Dendritic cell treated with granulocyte-macrophage colony-stimulating factor and Interleukin-4, amounts not matched to agents 40 ng/mL and 50 ng/mL, for 4 days (primary cell): Measurements from ENCODE around the gene CENPP.

Experiments used
- H3K27ac Mint-ChIP-seq: one replicate; pipeline ENCODE4 v1.8.0; 2022; ENCODE audit warnings: mild to moderate bottlenecking, mixed read lengths
- H3K27me3 Mint-ChIP-seq: one replicate; pipeline ENCODE4 v1.8.0; 2022; ENCODE audit warnings: mild to moderate bottlenecking, mixed read lengths
- H3K36me3 Mint-ChIP-seq: one replicate; pipeline ENCODE4 v1.8.0; 2022; ENCODE audit warnings: low read depth, mixed read lengths
- H3K4me1 Mint-ChIP-seq: one replicate; pipeline ENCODE4 v1.8.0; 2022; ENCODE audit warnings: low read depth, mixed read lengths
- H3K4me3 Mint-ChIP-seq: one replicate; pipeline ENCODE4 v1.8.0; 2022; ENCODE audit warnings: mild to moderate bottlenecking, moderate library complexity, mixed read lengths
- H3K9me3 Mint-ChIP-seq: one replicate; pipeline ENCODE4 v1.8.0; 2022; ENCODE audit warnings: mixed read lengths
- intact Hi-C: fragments of 100-400 bp; cut with micrococcal nuclease; formaldehyde crosslinking; loops from one replicate; pipeline ENCODE4 v1.15.0; 2022

Gene CENPP

GRCh38 chr9:92328225-92328624 lies 2.5 kb downstream of the CENPP start:
- Mint-ChIP-seq H3K9me3 (no peaks in the 10 kb centered on the region), H3K36me3 (peaks cover 20% of the 10 kb centered on the region), H3K27me3 (no peaks in the 10 kb centered on the region), H3K27ac (no peak overlapping the region), H3K4me1 (peaks cover 22% of the 10 kb centered on the region), H3K4me3 (no peak overlapping the region)
- intact Hi-C loops: loop anchor here (5.0 kb wide), 2 partner anchors 109 to 304 kb away; no protein-coding TSS in a partner anchor

GRCh38 chr9:92332577-92333281 lies 7.0 kb downstream of the CENPP start:
- Mint-ChIP-seq H3K4me3 (no peak overlapping the region), H3K4me1 (no peaks in the 10 kb centered on the region), H3K27me3 (no peaks in the 10 kb centered on the region), H3K27ac (no peak overlapping the region), H3K9me3 (no peaks in the 10 kb centered on the region), H3K36me3 (peaks cover 6% of the 10 kb centered on the region)
- intact Hi-C loops: no loop called here

GRCh38 chr9:92333282-92333634 lies 7.5 kb downstream of the CENPP start:
- H3K4me1 Mint-ChIP-seq: no peaks in the 10 kb centered on the region
- no peaks in the 10 kb centered on the region for H3K9me3 Mint-ChIP-seq
- no peak overlapping the region for H3K27ac Mint-ChIP-seq

GRCh38 chr9:92341578-92341977 lies 15.8 kb downstream of the CENPP start:
- no peaks in the 10 kb centered on the region for H3K4me1 Mint-ChIP-seq
- H3K27ac Mint-ChIP-seq: no peak overlapping the region
- no peaks in the 10 kb centered on the region for H3K27me3 Mint-ChIP-seq
- no peaks in the 10 kb centered on the region for H3K9me3 Mint-ChIP-seq
- no peak overlapping the region for H3K4me3 Mint-ChIP-seq
- intact Hi-C loops: loop anchor here (5.0 kb wide), 1 partner anchor 96 kb away; no protein-coding TSS in a partner anchor
- peaks cover 19% of the 10 kb centered on the region for H3K36me3 Mint-ChIP-seq

More at GRCh38 chr9:92333282-92333634, 7.5 kb downstream of the CENPP start:
- H3K4me3 Mint-ChIP-seq: no peak overlapping the region
- H3K36me3 Mint-ChIP-seq: peaks cover 6% of the 10 kb centered on the region
- H3K27me3 Mint-ChIP-seq: no peaks in the 10 kb centered on the region
- intact Hi-C loops: no loop called here

GRCh38 chr9:92342825-92343488 lies 17.2 kb downstream of the CENPP start:
- Mint-ChIP-seq H3K4me1 (no peaks in the 10 kb centered on the region), H3K9me3 (no peaks in the 10 kb centered on the region), H3K27ac (no peak overlapping the region), H3K27me3 (no peaks in the 10 kb centered on the region), H3K36me3 (peaks cover 21% of the 10 kb centered on the region), H3K4me3 (no peak overlapping the region)
- intact Hi-C loops: loop anchor here (1.0 to 5.0 kb wide), 2 partner anchors 94 to 291 kb away; no protein-coding TSS in a partner anchor

- Mint-ChIP-seq H3K36me3 (peaks cover 23% of the 10 kb centered on the region), H3K4me1 (no peaks in the 10 kb centered on the region), H3K27ac (no peak overlapping the region), H3K9me3 (no peaks in the 10 kb centered on the region), H3K27me3 (no peaks in the 10 kb centered on the region), H3K4me3 (no peak overlapping the region)
- intact Hi-C loops: no loop called here
Observed at GRCh38 chr9:92345582-92345981, 19.8 kb downstream of the CENPP start.

GRCh38 chr9:92349771-92350739 lies 24.3 kb downstream of the CENPP start:
- Mint-ChIP-seq H3K36me3 (peaks cover 13% of the 10 kb centered on the region), H3K4me3 (no peak overlapping the region), H3K9me3 (peaks cover 9% of the 10 kb centered on the region), H3K4me1 (peaks cover 13% of the 10 kb centered on the region), H3K27me3 (no peaks in the 10 kb centered on the region), H3K27ac (no peak overlapping the region)
- intact Hi-C loops: no loop called here

- Mint-ChIP-seq H3K9me3 (peaks cover 12% of the 10 kb centered on the region), H3K36me3 (peaks cover 13% of the 10 kb centered on the region), H3K27me3 (no peaks in the 10 kb centered on the region), H3K4me3 (no peak overlapping the region), H3K27ac (no peak overlapping the region), H3K4me1 (peaks cover 13% of the 10 kb centered on the region)
- intact Hi-C loops: no loop called here
Observed at GRCh38 chr9:92350740-92351133, 25.0 kb downstream of the CENPP start.

GRCh38 chr9:92353051-92353450 lies 27.3 kb downstream of the CENPP start:
- peaks cover 20% of the 10 kb centered on the region for H3K36me3 Mint-ChIP-seq
- peak overlapping the region; percentile 82 for H3K27ac Mint-ChIP-seq
- intact Hi-C loops: no loop called here
- H3K4me1 Mint-ChIP-seq: peaks cover 13% of the 10 kb centered on the region
- H3K4me3 Mint-ChIP-seq: peak overlapping the region; percentile 39
- peaks cover 22% of the 10 kb centered on the region for H3K9me3 Mint-ChIP-seq
- H3K27me3 Mint-ChIP-seq: no peaks in the 10 kb centered on the region

- intact Hi-C loops: no loop called here
- H3K4me1 Mint-ChIP-seq: peaks cover 12% of the 10 kb centered on the region
- peaks cover 11% of the 10 kb centered on the region for H3K36me3 Mint-ChIP-seq
- H3K27me3 Mint-ChIP-seq: no peaks in the 10 kb centered on the region
- H3K4me3 Mint-ChIP-seq: no peak overlapping the region
- peak overlapping the region; percentile 57 for H3K27ac Mint-ChIP-seq
- peaks cover 20% of the 10 kb centered on the region for H3K9me3 Mint-ChIP-seq
Observed at GRCh38 chr9:92359394-92359995, 33.7 kb downstream of the CENPP start.

- H3K27me3 Mint-ChIP-seq: no peaks in the 10 kb centered on the region
- intact Hi-C loops: no loop called here
- no peak overlapping the region for H3K4me3 Mint-ChIP-seq
- peak overlapping the region; percentile 57 for H3K27ac Mint-ChIP-seq
- H3K4me1 Mint-ChIP-seq: peaks cover 12% of the 10 kb centered on the region
- peaks cover 11% of the 10 kb centered on the region for H3K36me3 Mint-ChIP-seq
- H3K9me3 Mint-ChIP-seq: peaks cover 14% of the 10 kb centered on the region
Observed at GRCh38 chr9:92360083-92360482, 34.3 kb downstream of the CENPP start.

GRCh38 chr9:92369075-92369474 lies 43.3 kb downstream of the CENPP start:
- Mint-ChIP-seq H3K4me1 (no peaks in the 10 kb centered on the region), H3K4me3 (no peak overlapping the region)
- intact Hi-C loops: no loop called here

GRCh38 chr9:92373167-92373566 lies 47.4 kb downstream of the CENPP start:
- H3K9me3 Mint-ChIP-seq: peaks cover 32% of the 10 kb centered on the region
- no peak overlapping the region for H3K4me3 Mint-ChIP-seq
- no peaks in the 10 kb centered on the region for H3K27me3 Mint-ChIP-seq
- no peak overlapping the region for H3K27ac Mint-ChIP-seq
- intact Hi-C loops: no loop called here
- peaks cover 15% of the 10 kb centered on the region for H3K36me3 Mint-ChIP-seq
- H3K4me1 Mint-ChIP-seq: no peaks in the 10 kb centered on the region

More at GRCh38 chr9:92369075-92369474, 43.3 kb downstream of the CENPP start:
- Mint-ChIP-seq H3K27ac (no peak overlapping the region), H3K9me3 (peaks cover 18% of the 10 kb centered on the region), H3K27me3 (no peaks in the 10 kb centered on the region), H3K36me3 (peaks cover 13% of the 10 kb centered on the region)
